HepG2 (cell line): Measurements from ENCODE around the gene CCDC57. TPM values are rescaled to one million over a fixed set of nuclear protein-coding genes. Genes with fewer than 3 reads are reported as not detected.
A peak's percentile ranks its signal among the peaks of the same experiment; 100 is the strongest.

Experiments
- DPF2 ChIP-seq: sonication (generic); formaldehyde crosslinking; IDR thresholded peaks from 2 replicates; pipeline ENCODE4 v1.4.0; 2020; ENCODE audit warnings: mild to moderate bottlenecking, low read depth, missing genetic modification reagents, borderline replicate concordance
- FOXO1 ChIP-seq: sonication (generic); formaldehyde crosslinking; IDR thresholded peaks from 2 replicates; pipeline ENCODE4 v1.4.0; 2020; ENCODE audit warnings: missing genetic modification reagents
- GMEB2 ChIP-seq: IDR thresholded peaks from 2 replicates; pipeline ENCODE4 v1.6.1; 2016; ENCODE audit warnings: missing biosample characterization, missing genetic modification reagents, low read depth
- NFKB2 ChIP-seq: sonication (generic); formaldehyde crosslinking; IDR thresholded peaks from 2 replicates; pipeline ENCODE4 v1.4.0; 2020; ENCODE audit warnings: missing genetic modification reagents, borderline replicate concordance
- NR0B2 ChIP-seq: sonication (generic); formaldehyde crosslinking; IDR thresholded peaks from 2 replicates; pipeline ENCODE4 v1.4.0; 2020; ENCODE audit warnings: mild to moderate bottlenecking, missing genetic modification reagents
- NR2F1 ChIP-seq, 2 experiments: fragments of 450-650 bp in 1 of 2; formaldehyde crosslinking in 1 of 2; IDR thresholded peaks; 2 replicates each; pipeline versions ENCODE4 v1.5.0 to v1.6.1; 2016 to 2020; ENCODE audit warnings: mild to moderate bottlenecking in 1 of 2, missing compliant biosample characterization in 1 of 2, missing genetic modification reagents in 1 of 2, moderate library complexity in 1 of 2
- POLR2G ChIP-seq: fragments of 200-400 bp; formaldehyde crosslinking; IDR thresholded peaks from 2 replicates; pipeline ENCODE4 v1.6.1; 2018; ENCODE audit warnings: mild to moderate bottlenecking, low read depth, low read length, moderate library complexity
- RAD21 ChIP-seq: fragments of 450-650 bp; formaldehyde crosslinking; IDR thresholded peaks from 2 replicates; pipeline ENCODE4 v1.5.0; 2020; ENCODE audit warnings: mild to moderate bottlenecking
- RBFOX2 ChIP-seq: fragments of 200-400 bp; formaldehyde crosslinking; IDR thresholded peaks from 2 replicates; pipeline ENCODE4 v1.6.1; 2017; ENCODE audit warnings: low read depth, mild to moderate bottlenecking, low read length
- RBM39 ChIP-seq: fragments of 200-400 bp; formaldehyde crosslinking; IDR thresholded peaks from one replicate; pipeline ENCODE4 v1.6.1; 2018; ENCODE audit warnings: antibody characterized with exemption, mild to moderate bottlenecking, low read depth, low read length; ENCODE audit not compliant: poor library complexity, severe bottlenecking
- RFX3 ChIP-seq: IDR thresholded peaks from 2 replicates; pipeline ENCODE4 v1.6.1; 2016; ENCODE audit warnings: missing biosample characterization, missing genetic modification reagents
- ZBTB46 ChIP-seq: sonication (generic); formaldehyde crosslinking; IDR thresholded peaks from 2 replicates; pipeline ENCODE4 v1.4.0; 2020; ENCODE audit warnings: mild to moderate bottlenecking, missing genetic modification reagents, borderline replicate concordance
- ZBTB7A ChIP-seq: sonication (generic); formaldehyde crosslinking; IDR thresholded peaks from 2 replicates; pipeline ENCODE4 v1.8.0; 2022; ENCODE audit warnings: mild to moderate bottlenecking, missing genetic modification reagents
- ZFAT ChIP-seq: sonication (generic); formaldehyde crosslinking; conservative IDR thresholded peaks from 2 replicates; pipeline ENCODE4 v1.8.1; 2023; ENCODE audit warnings: missing genetic modification reagents, inconsistent platforms
- ZFP91 ChIP-seq: sonication (generic); formaldehyde crosslinking; IDR thresholded peaks from 2 replicates; pipeline ENCODE4 v1.9.0; 2022; ENCODE audit warnings: missing genetic modification reagents, mild to moderate bottlenecking, borderline replicate concordance
- ZFYVE20 ChIP-seq: sonication (generic); formaldehyde crosslinking; IDR thresholded peaks from 2 replicates; pipeline ENCODE4 v1.8.0; 2023; ENCODE audit warnings: low read depth, mild to moderate bottlenecking, moderate library complexity, missing genetic modification reagents, borderline replicate concordance
- ZMAT3 ChIP-seq: sonication (generic); formaldehyde crosslinking; conservative IDR thresholded peaks from 2 replicates; pipeline ENCODE4 v1.7.0; 2021; ENCODE audit warnings: missing genetic modification reagents
- ZNF251 ChIP-seq: sonication (generic); formaldehyde crosslinking; IDR thresholded peaks from 2 replicates; pipeline ENCODE4 v1.9.0; 2021; ENCODE audit warnings: mild to moderate bottlenecking, missing genetic modification reagents
- ZNF350 ChIP-seq: sonication (generic); formaldehyde crosslinking; IDR thresholded peaks from 2 replicates; pipeline ENCODE4 v1.4.0; 2020; ENCODE audit warnings: mild to moderate bottlenecking, low read depth, missing genetic modification reagents, borderline replicate concordance
- ZNF496 ChIP-seq: sonication (generic); formaldehyde crosslinking; IDR thresholded peaks from 2 replicates; pipeline ENCODE4 v1.8.1; 2023; ENCODE audit warnings: mild to moderate bottlenecking, moderate library complexity, missing genetic modification reagents; ENCODE audit not compliant: insufficient replicate concordance
- ZNF513 ChIP-seq: sonication (generic); formaldehyde crosslinking; conservative IDR thresholded peaks from 2 replicates; pipeline ENCODE4 v1.5.0; 2020; ENCODE audit warnings: missing genetic modification reagents
- ZNF605 ChIP-seq: sonication (generic); formaldehyde crosslinking; IDR thresholded peaks from 2 replicates; pipeline ENCODE4 v1.8.0; 2022; ENCODE audit warnings: mild to moderate bottlenecking, missing genetic modification reagents
- polyA plus RNA-seq, 8 experiments: library from polyadenylated mRNA; depleted of rRNA in 3 of 8; stranded (reverse) in 7 of 8; unstranded in 1 of 8; fragments of >200 nt; fragmentation: Illumina TruSeq in 4 of 8; extraction: Trizol in 4 of 8; gene quantifications; 2 replicates each; pipeline versions ENCODE4 v1.2.1 to v1.2.3, GENCODE V29; 2011 to 2016; ENCODE audit warnings: low read depth in 4 of 8, missing spikeins in 1 of 8, mixed read lengths in 1 of 8; ENCODE audit not compliant: insufficient read depth in 1 of 8
- total RNA-seq, 5 experiments: library from RNA; depleted of rRNA; stranded (reverse); fragments of >200 nt; fragmentation: Illumina TruSeq; extraction: Trizol; gene quantifications; 2 replicates each; pipeline ENCODE4 v1.2.3, GENCODE V29; 2016; ENCODE audit warnings: low read depth in 1 of 5

The CCDC57 gene
- total and polyA plus RNA-seq, 2 of the 13 experiments (the other 11 are each of a cell fraction or from before 2014, with no cell fraction given) = 59.3 to 59.9 TPM

GRCh38 chr17:82246365-82247181, 33.9 kb upstream of the CCDC57 start (continued):
- TF ChIP-seq RBM39 = no peak
- TF ChIP-seq ZNF350 (CRISPR knock-in tag) = 0 out of 2 replicates have a peak, but pooled peaks have one; percentile 10
- no peak for TF ChIP-seq RBFOX2
- no peak for TF ChIP-seq ZBTB46
- no peak for TF ChIP-seq GMEB2 (CRISPR knock-in tag)
- no peak for TF ChIP-seq NFKB2 (CRISPR knock-in tag)
- no peak for TF ChIP-seq ZNF605
- TF ChIP-seq ZFAT = no peak
- no peak for TF ChIP-seq ZBTB7A (CRISPR knock-in tag)
- TF ChIP-seq DPF2 (CRISPR knock-in tag) = no peak
- no peak for TF ChIP-seq RAD21 (CRISPR knock-in tag)
- TF ChIP-seq ZFP91 (CRISPR knock-in tag) = no peak
- TF ChIP-seq ZFYVE20 (CRISPR knock-in tag) = no peak
- no peak for TF ChIP-seq ZNF251
- TF ChIP-seq NR0B2 (CRISPR knock-in tag) = no peak
- no peak for TF ChIP-seq ZNF513 (CRISPR knock-in tag)
- TF ChIP-seq NR2F1 (CRISPR knock-in tag; IDR thresholded peaks at IDR 0.05) = no peak
- TF ChIP-seq RFX3 = no peak
- TF ChIP-seq FOXO1 (CRISPR knock-in tag) = no peak
- peak; percentile 34; the same call in 1 of the 2 replicates for TF ChIP-seq POLR2G
- no peak for TF ChIP-seq ZMAT3 (CRISPR knock-in tag)
- TF ChIP-seq ZNF496 (CRISPR knock-in tag) = no peak
